NOMO-1 treated with dmso at 0.1 percent for 144 hours (cell line): ENCODE results near the gene CKB.

Source experiments
- DNase-seq: peaks from one replicate; lab custom pipeline; 2025; ENCODE audit not compliant: unreplicated experiment; lab: John Stamatoyannopoulos, UW

CKB gene

GRCh38 chr14:103550451-103551337 is 28.1 kb upstream of the CKB start:
- DNase-seq = no peak

GRCh38 chr14:103549361-103550311 is 27.0 kb upstream of the CKB start:
- no peak for DNase-seq

- DNase-seq = no peak
Measured at GRCh38 chr14:103548463-103549351, 26.1 kb upstream of the CKB start.

- no peak for DNase-seq
Measured at GRCh38 chr14:103547941-103548462, 25.4 kb upstream of the CKB start.

- DNase-seq = no peak
Measured at GRCh38 chr14:103547455-103547940, 24.9 kb upstream of the CKB start.

GRCh38 chr14:103546652-103547454 is 24.2 kb upstream of the CKB start:
- peak; percentile 14 for DNase-seq

GRCh38 chr14:103545915-103546651 is 23.5 kb upstream of the CKB start:
- DNase-seq = no peak

- DNase-seq = no peak
Measured at GRCh38 chr14:103545219-103545914, 22.7 kb upstream of the CKB start.

- no peak for DNase-seq
Measured at GRCh38 chr14:103544388-103545218, 22.0 kb upstream of the CKB start.

- no peak for DNase-seq
Measured at GRCh38 chr14:103543721-103544387, 21.2 kb upstream of the CKB start.

GRCh38 chr14:103543140-103543539 is 20.5 kb upstream of the CKB start:
- no peak for DNase-seq

GRCh38 chr14:103542605-103543088 is 20.0 kb upstream of the CKB start:
- no peak for DNase-seq

GRCh38 chr14:103541709-103542604 is 19.3 kb upstream of the CKB start:
- no peak for DNase-seq

- no peak for DNase-seq
Measured at GRCh38 chr14:103540821-103541708, 18.4 kb upstream of the CKB start.
